HL-60 (cell line): ENCODE measurements around the gene OR56A4.

Experiments
- DNase-seq, 2 experiments: peaks; one replicate each; pipeline ENCODE4 v3.0.0-alpha.2; 2010 to 2020; ENCODE audit warnings: low read depth in 1 of 2, low spot score in 1 of 2
- H3K27ac ChIP-seq: fragments of 250-450 bp; sonication (Bioruptor Pico); replicated peaks from 2 replicates; pipeline ENCODE4 v1.5.1; 2020; ENCODE audit warnings: mild to moderate bottlenecking, moderate library complexity
- H3K27me3 ChIP-seq: fragments of 250-450 bp; sonication (Bioruptor Pico); 2 replicates; pipeline ENCODE4 v1.5.1; 2021; ENCODE audit warnings: mild to moderate bottlenecking, moderate library complexity; ENCODE audit not compliant: insufficient read depth, poor library complexity, severe bottlenecking
- H3K4me3 ChIP-seq: replicated peaks from 2 replicates; pipeline ENCODE4 v1.5.1; 2011; ENCODE audit warnings: mild to moderate bottlenecking, control low read depth, low read length; ENCODE audit not compliant: insufficient read depth
- GABPA ChIP-seq: IDR thresholded peaks from 2 replicates; pipeline ENCODE4 v1.6.1; 2012; ENCODE audit warnings: low read depth
- POLR2AphosphoS5 ChIP-seq: IDR thresholded peaks from 2 replicates; pipeline ENCODE4 v1.6.1; 2012; ENCODE audit warnings: low read depth
- SPI1 ChIP-seq: IDR thresholded peaks from 2 replicates; pipeline ENCODE4 v1.6.1; 2012; ENCODE audit warnings: low read depth, mild to moderate bottlenecking, borderline replicate concordance
- TF ChIP-seq, protein P1 (sequence below): IDR thresholded peaks from one replicate; pipeline ENCODE4 v1.5.1; 2011; ENCODE audit warnings: low read length, control low read depth, inconsistent platforms; ENCODE audit not compliant: insufficient read depth
- TF ChIP-seq, protein P2 (sequence below): IDR thresholded peaks from 2 replicates; pipeline ENCODE4 v1.6.1; 2012; ENCODE audit warnings: low read depth; ENCODE audit not compliant: insufficient replicate concordance

OR56A4 gene

GRCh38 chr11:6030708-6031405, 24.1 kb upstream of the OR56A4 start, which contains the start of gene OR56A1:
TSS of gene OR56A1 (minus strand) at chr11:6030758. CDS start at chr11:6027692, 3,066 bp downstream.
- no peak within 1 kb of the TSS for H3K4me3 ChIP-seq
- TF ChIP-seq, protein P1, sequence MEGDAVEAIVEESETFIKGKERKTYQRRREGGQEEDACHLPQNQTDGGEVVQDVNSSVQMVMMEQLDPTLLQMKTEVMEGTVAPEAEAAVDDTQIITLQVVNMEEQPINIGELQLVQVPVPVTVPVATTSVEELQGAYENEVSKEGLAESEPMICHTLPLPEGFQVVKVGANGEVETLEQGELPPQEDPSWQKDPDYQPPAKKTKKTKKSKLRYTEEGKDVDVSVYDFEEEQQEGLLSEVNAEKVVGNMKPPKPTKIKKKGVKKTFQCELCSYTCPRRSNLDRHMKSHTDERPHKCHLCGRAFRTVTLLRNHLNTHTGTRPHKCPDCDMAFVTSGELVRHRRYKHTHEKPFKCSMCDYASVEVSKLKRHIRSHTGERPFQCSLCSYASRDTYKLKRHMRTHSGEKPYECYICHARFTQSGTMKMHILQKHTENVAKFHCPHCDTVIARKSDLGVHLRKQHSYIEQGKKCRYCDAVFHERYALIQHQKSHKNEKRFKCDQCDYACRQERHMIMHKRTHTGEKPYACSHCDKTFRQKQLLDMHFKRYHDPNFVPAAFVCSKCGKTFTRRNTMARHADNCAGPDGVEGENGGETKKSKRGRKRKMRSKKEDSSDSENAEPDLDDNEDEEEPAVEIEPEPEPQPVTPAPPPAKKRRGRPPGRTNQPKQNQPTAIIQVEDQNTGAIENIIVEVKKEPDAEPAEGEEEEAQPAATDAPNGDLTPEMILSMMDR: no peak
- TF ChIP-seq GABPA: no peak
- no peak for DNase-seq
- no peaks in the 10 kb centered on the region for H3K27me3 ChIP-seq
- H3K27ac ChIP-seq: no peak within 1 kb of the TSS

DNA sequence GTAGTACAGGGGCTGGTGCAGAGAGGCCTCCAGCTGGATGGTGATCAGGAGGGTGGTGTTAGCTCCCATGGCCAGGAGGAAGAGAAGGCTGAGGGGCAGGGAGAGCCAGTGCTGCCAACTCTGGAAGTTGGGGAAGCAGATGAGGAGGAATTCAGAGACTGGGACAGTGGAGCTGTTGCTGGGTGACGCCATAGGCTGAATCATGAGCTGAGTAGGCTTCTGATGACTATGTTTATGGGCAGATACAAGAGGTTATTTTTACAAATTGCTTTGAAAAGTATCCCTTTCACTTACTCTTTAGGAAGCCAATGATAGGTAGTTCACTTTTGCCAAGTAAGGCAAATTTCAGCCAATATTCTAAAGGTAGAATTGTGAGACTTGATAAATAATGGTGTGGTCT, 20.8 kb upstream of the OR56A4 start:
- Histone ChIP-seq H3K27me3 (no peaks in the 10 kb centered on the region), H3K4me3 (no peak overlapping the region), H3K27ac (no peak overlapping the region)
- DNase-seq: no peak
- TF ChIP-seq, protein P1: no peak
- TF ChIP-seq GABPA: no peak

GRCh38 chr11:6025056-6025455, 18.3 kb upstream of the OR56A4 start:
- TF ChIP-seq, protein P2, sequence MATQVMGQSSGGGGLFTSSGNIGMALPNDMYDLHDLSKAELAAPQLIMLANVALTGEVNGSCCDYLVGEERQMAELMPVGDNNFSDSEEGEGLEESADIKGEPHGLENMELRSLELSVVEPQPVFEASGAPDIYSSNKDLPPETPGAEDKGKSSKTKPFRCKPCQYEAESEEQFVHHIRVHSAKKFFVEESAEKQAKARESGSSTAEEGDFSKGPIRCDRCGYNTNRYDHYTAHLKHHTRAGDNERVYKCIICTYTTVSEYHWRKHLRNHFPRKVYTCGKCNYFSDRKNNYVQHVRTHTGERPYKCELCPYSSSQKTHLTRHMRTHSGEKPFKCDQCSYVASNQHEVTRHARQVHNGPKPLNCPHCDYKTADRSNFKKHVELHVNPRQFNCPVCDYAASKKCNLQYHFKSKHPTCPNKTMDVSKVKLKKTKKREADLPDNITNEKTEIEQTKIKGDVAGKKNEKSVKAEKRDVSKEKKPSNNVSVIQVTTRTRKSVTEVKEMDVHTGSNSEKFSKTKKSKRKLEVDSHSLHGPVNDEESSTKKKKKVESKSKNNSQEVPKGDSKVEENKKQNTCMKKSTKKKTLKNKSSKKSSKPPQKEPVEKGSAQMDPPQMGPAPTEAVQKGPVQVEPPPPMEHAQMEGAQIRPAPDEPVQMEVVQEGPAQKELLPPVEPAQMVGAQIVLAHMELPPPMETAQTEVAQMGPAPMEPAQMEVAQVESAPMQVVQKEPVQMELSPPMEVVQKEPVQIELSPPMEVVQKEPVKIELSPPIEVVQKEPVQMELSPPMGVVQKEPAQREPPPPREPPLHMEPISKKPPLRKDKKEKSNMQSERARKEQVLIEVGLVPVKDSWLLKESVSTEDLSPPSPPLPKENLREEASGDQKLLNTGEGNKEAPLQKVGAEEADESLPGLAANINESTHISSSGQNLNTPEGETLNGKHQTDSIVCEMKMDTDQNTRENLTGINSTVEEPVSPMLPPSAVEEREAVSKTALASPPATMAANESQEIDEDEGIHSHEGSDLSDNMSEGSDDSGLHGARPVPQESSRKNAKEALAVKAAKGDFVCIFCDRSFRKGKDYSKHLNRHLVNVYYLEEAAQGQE: no peak
- no peak for TF ChIP-seq POLR2AphosphoS5
- TF ChIP-seq, protein P1: no peak
- no peak for TF ChIP-seq SPI1
- no peak for TF ChIP-seq GABPA
- no peak overlapping the region for H3K4me3 ChIP-seq
- H3K27ac ChIP-seq: no peak overlapping the region
- no peak for DNase-seq
- no peaks in the 10 kb centered on the region for H3K27me3 ChIP-seq

- Histone ChIP-seq H3K27me3 (no peaks in the 10 kb centered on the region), H3K4me3 (no peak overlapping the region), H3K27ac (peak overlapping the region; percentile 12; the same call in 1 of the 2 replicates)
- TF ChIP-seq GABPA: no peak
- TF ChIP-seq, protein P1: peak; percentile 31
- peak; percentile 37 to 66 for DNase-seq
Observed at GRCh38 chr11:6022956-6023355, 16.2 kb upstream of the OR56A4 start.
